WTC11 (cell line): ENCODE results near the gene STEAP1. TPM values are rescaled to one million over a fixed set of nuclear protein-coding genes. Genes with fewer than 3 reads are reported as not detected.
"Not testable (repeated sequence)": the region's sequence is repeated elsewhere in the genome, so short reads cannot be mapped to it uniquely, and the experiment has no call there.

Source experiments
- ATAC-seq: fragments of 200-7000 bp; cut with Tn5 transposase; 2 replicates; pipeline ENCODE4 v1.10.0; 2021; ENCODE audit warnings: mild to moderate bottlenecking, moderate library complexity
- CTCF ChIA-PET: fragments of 300-600 bp; sonication (Branson Sonifier 250); formaldehyde crosslinking; loops from one replicate; lab custom pipeline; 2021; ENCODE audit warnings: antibody characterized with exemption; lab: Charles Lee
- POLR2A ChIA-PET: fragments of 350-600 bp; sonication (Branson Sonifier 250); formaldehyde crosslinking; loops from one replicate; lab custom pipeline; 2021; ENCODE audit warnings: antibody characterized with exemption; lab: Charles Lee
- DNase-seq: peaks from one replicate; pipeline ENCODE4 v3.0.0; 2021; ENCODE audit warnings: low spot score
- H3K27ac Mint-ChIP-seq: 2 replicates; pipeline ENCODE4 v1.8.0; 2021; ENCODE audit warnings: mixed read lengths
- H3K27me3 Mint-ChIP-seq: 2 replicates; pipeline ENCODE4 v1.8.0; 2021; ENCODE audit warnings: low read depth, mild to moderate bottlenecking, moderate library complexity, mixed read lengths
- H3K36me3 Mint-ChIP-seq: 2 replicates; pipeline ENCODE4 v1.8.0; 2021; ENCODE audit warnings: mixed read lengths
- H3K4me1 Mint-ChIP-seq: 2 replicates; pipeline ENCODE4 v1.8.0; 2022; ENCODE audit warnings: mixed read lengths
- H3K4me3 Mint-ChIP-seq: 2 replicates; pipeline ENCODE4 v1.8.0; 2021; ENCODE audit warnings: mild to moderate bottlenecking, moderate library complexity, mixed read lengths
- H3K9me3 Mint-ChIP-seq: 2 replicates; pipeline ENCODE4 v1.8.0; 2021; ENCODE audit warnings: mixed read lengths
- AR ChIP-seq: fragments of 250-450 bp; sonication (Bioruptor Pico); IDR thresholded peaks from 2 replicates; pipeline ENCODE4 v1.9.0; 2021; ENCODE audit warnings: mild to moderate bottlenecking
- ARID4B ChIP-seq: sonication (generic); formaldehyde crosslinking; IDR thresholded peaks from 2 replicates; pipeline ENCODE4 v1.8.0; 2023; ENCODE audit warnings: missing genetic modification reagents, mild to moderate bottlenecking, borderline replicate concordance
- CREB1 ChIP-seq: sonication (generic); formaldehyde crosslinking; IDR thresholded peaks from 2 replicates; pipeline ENCODE4 v1.8.0; 2023; ENCODE audit warnings: mild to moderate bottlenecking, missing genetic modification reagents
- CTCF ChIP-seq: fragments of 200-600 bp; IDR thresholded peaks from 2 replicates; pipeline ENCODE4 v1.8.0; 2022; ENCODE audit warnings: antibody characterized with exemption
- E2F5 ChIP-seq: sonication (generic); formaldehyde crosslinking; IDR thresholded peaks from 2 replicates; pipeline ENCODE4 v1.8.1; 2022; ENCODE audit warnings: mild to moderate bottlenecking, moderate library complexity, missing genetic modification reagents
- ETV6 ChIP-seq: sonication (generic); formaldehyde crosslinking; IDR thresholded peaks from 2 replicates; pipeline ENCODE4 v1.8.1; 2022; ENCODE audit warnings: mild to moderate bottlenecking, missing genetic modification reagents
- IRF2 ChIP-seq: sonication (generic); formaldehyde crosslinking; IDR thresholded peaks from 2 replicates; pipeline ENCODE4 v1.8.0; 2022; ENCODE audit warnings: low read depth, missing genetic modification reagents, borderline replicate concordance
- MAX ChIP-seq: sonication (generic); formaldehyde crosslinking; IDR thresholded peaks from 2 replicates; pipeline ENCODE4 v1.8.0; 2022; ENCODE audit warnings: mild to moderate bottlenecking, missing genetic modification reagents
- NFE2L1 ChIP-seq: sonication (generic); formaldehyde crosslinking; IDR thresholded peaks from 2 replicates; pipeline ENCODE4 v1.8.1; 2023; ENCODE audit warnings: missing genetic modification reagents
- NFYB ChIP-seq: sonication (generic); formaldehyde crosslinking; conservative IDR thresholded peaks from 2 replicates; pipeline ENCODE4 v1.8.0; 2022; ENCODE audit warnings: low read depth, missing genetic modification reagents
- SMAD4 ChIP-seq: sonication (generic); formaldehyde crosslinking; IDR thresholded peaks from 2 replicates; pipeline ENCODE4 v1.8.0; 2022; ENCODE audit warnings: mild to moderate bottlenecking, missing genetic modification reagents
- SOX15 ChIP-seq: fragments of 250-450 bp; sonication (Bioruptor Pico); IDR thresholded peaks from 2 replicates; pipeline ENCODE4 v1.9.0; 2021; ENCODE audit warnings: mild to moderate bottlenecking
- ZBTB43 ChIP-seq: sonication (generic); formaldehyde crosslinking; IDR thresholded peaks from 2 replicates; pipeline ENCODE4 v1.8.1; 2023; ENCODE audit warnings: mild to moderate bottlenecking, missing genetic modification reagents
- ZNF396 ChIP-seq: fragments of 250-450 bp; sonication (Bioruptor Pico); IDR thresholded peaks from 2 replicates; pipeline ENCODE4 v1.8.0; 2021; ENCODE audit warnings: mild to moderate bottlenecking, moderate library complexity, borderline replicate concordance
- total RNA-seq: library from RNA; stranded (reverse); gene quantifications from 3 replicates; pipeline ENCODE4 v1.2.3, GENCODE V29; 2021

Gene STEAP1
- total RNA-seq, 1 experiment from 2014 or later, result 2.4 TPM

- H3K36me3 Mint-ChIP-seq, H3K9me3 Mint-ChIP-seq, H3K27ac Mint-ChIP-seq, POLR2A ChIA-PET: not testable (repeated sequence)
- 0 out of 2 replicates have a peak, but pooled peaks have one; percentile 16 for TF ChIP-seq E2F5
- TF ChIP-seq ARID4B, result 0 out of 2 replicates have a peak, but pooled peaks have one; percentile 8
- TF ChIP-seq MAX (CRISPR knock-in tag), result peak; percentile 57; the same call in 1 of the 2 replicates
- DNase-seq, result peak; percentile 29
- H3K4me3 Mint-ChIP-seq, result peak overlapping the region; percentile 73
- peak; percentile 72 for ATAC-seq
- peaks cover 38% of the 10 kb centered on the region for H3K27me3 Mint-ChIP-seq
- H3K4me1 Mint-ChIP-seq, result peaks cover 13% of the 10 kb centered on the region
- CTCF ChIA-PET, result interaction anchor here (1.5 to 1.7 kb wide), 2 partner anchors 309 to 496 kb away, joined by 4 to 5 read pairs; no protein-coding TSS in a partner anchor
Observed at GRCh38 chr7:90118551-90119177, 35.6 kb upstream of the STEAP1 start.

- Mint-ChIP-seq H3K4me1 (peaks cover 13% of the 10 kb centered on the region), H3K27me3 (peaks cover 38% of the 10 kb centered on the region), H3K27ac (no peak overlapping the region), H3K9me3 (no peaks in the 10 kb centered on the region), H3K4me3 (peak overlapping the region; percentile 73), H3K36me3 (no peaks in the 10 kb centered on the region)
- POLR2A ChIA-PET, result no interaction called here
- DNase-seq, result peak; percentile 38
- CTCF ChIA-PET, result interaction anchor here (1.0 to 1.7 kb wide), 3 partner anchors 92 to 497 kb away, joined by 3 to 5 read pairs (median 4); partner anchors contain the start of gene STEAP2
- ATAC-seq, result peak; percentile 75
- TF ChIP-seq AR (CRISPR knock-in tag), result no peak
- TF ChIP-seq NFE2L1, result 0 out of 2 replicates have a peak, but pooled peaks have one; percentile 29
- no peak for TF ChIP-seq CTCF
- TF ChIP-seq ETV6 (CRISPR knock-in tag), result no peak
- TF ChIP-seq SMAD4, result no peak
- 0 out of 2 replicates have a peak, but pooled peaks have one; percentile 39 for TF ChIP-seq ARID4B
- no peak for TF ChIP-seq NFYB (CRISPR knock-in tag)
- TF ChIP-seq CREB1 (CRISPR knock-in tag), result no peak
- no peak for TF ChIP-seq SOX15 (CRISPR knock-in tag)
- TF ChIP-seq ZNF396, result no peak
- TF ChIP-seq IRF2, result no peak
- no peak for TF ChIP-seq ZBTB43 (CRISPR knock-in tag)
Observed at GRCh38 chr7:90119178-90119971, 34.9 kb upstream of the STEAP1 start.
